ENCODE measurements around the gene MLPH. TPM values are rescaled to one million over a fixed set of nuclear protein-coding genes. Genes with fewer than 3 reads are reported as not detected.

The MLPH gene
- total and polyA plus RNA-seq, 2 of the 13 experiments (the other 11 are each of a cell fraction or from before 2014, with no cell fraction given), result 0.12 TPM; not detected in 1

GRCh38 chr2:237581751-237582746 is 95.0 kb downstream of the MLPH start (continued):
- TF ChIP-seq TOE1 (CRISPR knock-in tag; IDR thresholded peaks at IDR 0.05), result no peak
- no peak for TF ChIP-seq ZNF234 (CRISPR knock-in tag; conservative IDR thresholded peaks at IDR 0.05)
- no peak for TF ChIP-seq TFDP1 (CRISPR knock-in tag; IDR thresholded peaks at IDR 0.05; ENCODE audit: borderline replicate concordance)
- no peak for TF ChIP-seq IRX3 (CRISPR knock-in tag; IDR thresholded peaks at IDR 0.05; ENCODE audit: borderline replicate concordance, low read depth)
- TF ChIP-seq ZNF7 (CRISPR knock-in tag; IDR thresholded peaks at IDR 0.05), result peak; percentile 54; the same call in 1 of the 2 replicates
- peak; percentile 29 for TF ChIP-seq ARID5B (CRISPR knock-in tag; IDR thresholded peaks at IDR 0.05)
- no peak for TF ChIP-seq ZNF850 (CRISPR knock-in tag; conservative IDR thresholded peaks at IDR 0.05)
- TF ChIP-seq NCOA2 (CRISPR knock-in tag; IDR thresholded peaks at IDR 0.05), result no peak
- TF ChIP-seq ARNT (IDR thresholded peaks at IDR 0.05), result no peak
- TF ChIP-seq ZHX1 (CRISPR knock-in tag; IDR thresholded peaks at IDR 0.05; ENCODE audit: low read depth), result no peak
- no peak for TF ChIP-seq BRCA1 (CRISPR knock-in tag; IDR thresholded peaks at IDR 0.05)
- TF ChIP-seq ZNF776 (CRISPR knock-in tag; IDR thresholded peaks at IDR 0.05), result no peak
- TF ChIP-seq SALL1 (CRISPR knock-in tag; IDR thresholded peaks at IDR 0.05), result peak; percentile 71
- TF ChIP-seq PBX3 (CRISPR knock-in tag; IDR thresholded peaks at IDR 0.05; ENCODE audit: borderline replicate concordance), result no peak
- no peak for TF ChIP-seq MTA3 (CRISPR knock-in tag; IDR thresholded peaks at IDR 0.05)
- TF ChIP-seq HNRNPUL1 (IDR thresholded peaks at IDR 0.05; ENCODE audit: low read depth, low read length), result no peak
- 0 out of 2 replicates have a peak, but pooled peaks have one; percentile 41 for TF ChIP-seq ZNF800 (CRISPR knock-in tag; IDR thresholded peaks at IDR 0.05)
- TF ChIP-seq NCOR1 (IDR thresholded peaks at IDR 0.05; ENCODE audit: borderline replicate concordance, low read length), result peak; percentile 58; the same call in 1 of the 2 replicates
